HEK293 (cell line): ENCODE results near the gene SSPN.

Experiments
- CTCF ChIA-PET: fragments of 350-600 bp; formaldehyde crosslinking; extraction: SDS; loops from one replicate; lab custom pipeline; 2021; ENCODE audit warnings: antibody characterized with exemption; lab: Yijun Ruan, JAX
- POLR2A ChIA-PET: fragments of 300-600 bp; formaldehyde crosslinking; extraction: SDS; loops from one replicate; lab custom pipeline; 2020; ENCODE audit warnings: antibody characterized with exemption, inconsistent platforms; lab: Yijun Ruan, JAX
- H3K27ac ChIP-seq: fragments of 200-500 bp; sonication (Bioruptor generic); 2 replicates; pipeline ENCODE4 v1.5.1; 2014; ENCODE audit warnings: low read depth, low read length, control low read depth, inconsistent platforms; ENCODE audit errors: extremely low read depth
- H3K36me3 ChIP-seq, 2 experiments: fragments of 200-500 bp in 1 of 2; sonication (Bioruptor generic) in 1 of 2; 1 replicate in 1 of 2; 2 replicates in 1 of 2; pipeline ENCODE4 v1.5.1; 2014 to 2017; ENCODE audit warnings: inconsistent platforms in 2 of 2, low read length in 2 of 2; ENCODE audit not compliant: control insufficient read depth in 2 of 2, insufficient read depth in 1 of 2
- H3K4me1 ChIP-seq: fragments of 200-500 bp; sonication (Bioruptor generic); 2 replicates; pipeline ENCODE4 v1.5.1; 2014; ENCODE audit warnings: mild to moderate bottlenecking, low read length, inconsistent platforms; ENCODE audit not compliant: control insufficient read depth, insufficient read depth
- H3K4me3 ChIP-seq: 2 replicates; pipeline ENCODE4 v1.5.1; 2011; ENCODE audit warnings: low read depth, mild to moderate bottlenecking, control low read depth, low read length, moderate library complexity
- H3K9me3 ChIP-seq: fragments of 200-500 bp; sonication (Bioruptor generic); 2 replicates; pipeline ENCODE4 v1.5.1; 2014; ENCODE audit warnings: low read depth, low read length, inconsistent platforms; ENCODE audit not compliant: control insufficient read depth, insufficient read depth
- BCL6B ChIP-seq: fragments of 450-650 bp; formaldehyde crosslinking; IDR thresholded peaks from 2 replicates; pipeline ENCODE4 v1.5.1; 2017; ENCODE audit warnings: missing biosample characterization, missing genetic modification characterization
- GFI1B ChIP-seq: fragments of 450-650 bp; formaldehyde crosslinking; IDR thresholded peaks from 2 replicates; pipeline ENCODE4 v1.5.1; 2016; ENCODE audit warnings: missing biosample characterization, missing genetic modification characterization
- HOXD13 ChIP-seq: sonication (generic); formaldehyde crosslinking; IDR thresholded peaks from 2 replicates; pipeline ENCODE4 v1.8.0; 2022; ENCODE audit warnings: missing genetic modification reagents, borderline replicate concordance
- PBX3 ChIP-seq: sonication (generic); formaldehyde crosslinking; IDR thresholded peaks from 2 replicates; pipeline ENCODE4 v1.8.1; 2022; ENCODE audit warnings: mild to moderate bottlenecking, moderate library complexity, missing genetic modification reagents
- PRDM6 ChIP-seq: fragments of 450-650 bp; formaldehyde crosslinking; IDR thresholded peaks from 2 replicates; pipeline ENCODE4 v1.5.1; 2017; ENCODE audit warnings: missing biosample characterization, missing genetic modification characterization
- REPIN1 ChIP-seq: fragments of 450-650 bp; formaldehyde crosslinking; IDR thresholded peaks from 2 replicates; pipeline ENCODE4 v1.5.1; 2017; ENCODE audit warnings: missing biosample characterization, missing genetic modification characterization, low read depth
- SP2 ChIP-seq: fragments of 450-650 bp; formaldehyde crosslinking; IDR thresholded peaks from 2 replicates; pipeline ENCODE4 v1.5.1; 2016; ENCODE audit warnings: missing biosample characterization, missing genetic modification characterization
- TRIM28 ChIP-seq: IDR thresholded peaks from 2 replicates; pipeline ENCODE4 v1.6.1; 2011; ENCODE audit warnings: low read length, control low read depth, borderline replicate concordance
- ZBTB1 ChIP-seq: fragments of 450-650 bp; formaldehyde crosslinking; IDR thresholded peaks from 2 replicates; pipeline ENCODE4 v1.5.1; 2016; ENCODE audit warnings: missing biosample characterization, missing genetic modification characterization
- ZBTB17 ChIP-seq: fragments of 450-650 bp; formaldehyde crosslinking; IDR thresholded peaks from 2 replicates; pipeline ENCODE4 v1.5.1; 2016; ENCODE audit warnings: missing biosample characterization, missing genetic modification characterization
- ZBTB20 ChIP-seq: fragments of 450-650 bp; formaldehyde crosslinking; IDR thresholded peaks from 2 replicates; pipeline ENCODE4 v1.5.1; 2016; ENCODE audit warnings: missing biosample characterization, missing genetic modification characterization
- ZBTB7A ChIP-seq: fragments of 450-650 bp; formaldehyde crosslinking; IDR thresholded peaks from 2 replicates; pipeline ENCODE4 v1.5.1; 2016; ENCODE audit warnings: low read depth, missing biosample characterization, missing genetic modification characterization
- ZFP69B ChIP-seq: fragments of 450-650 bp; formaldehyde crosslinking; IDR thresholded peaks from 2 replicates; pipeline ENCODE4 v1.5.1; 2016; ENCODE audit warnings: missing biosample characterization, missing genetic modification characterization
- ZIC2 ChIP-seq: fragments of 450-650 bp; formaldehyde crosslinking; IDR thresholded peaks from 2 replicates; pipeline ENCODE4 v1.5.1; 2016; ENCODE audit warnings: missing biosample characterization, missing genetic modification characterization
- ZNF10 ChIP-seq: fragments of 450-650 bp; formaldehyde crosslinking; IDR thresholded peaks from 2 replicates; pipeline ENCODE4 v1.5.1; 2017; ENCODE audit warnings: missing biosample characterization, missing genetic modification characterization
- ZNF146 ChIP-seq: fragments of 450-650 bp; formaldehyde crosslinking; IDR thresholded peaks from 2 replicates; pipeline ENCODE4 v1.5.1; 2016; ENCODE audit warnings: missing biosample characterization, missing genetic modification characterization
- ZNF169 ChIP-seq: fragments of 450-650 bp; formaldehyde crosslinking; IDR thresholded peaks from 2 replicates; pipeline ENCODE4 v1.5.1; 2016; ENCODE audit warnings: missing biosample characterization, missing genetic modification characterization
- ZNF214 ChIP-seq: fragments of 450-650 bp; formaldehyde crosslinking; IDR thresholded peaks from 2 replicates; pipeline ENCODE4 v1.5.1; 2017; ENCODE audit warnings: missing biosample characterization, mild to moderate bottlenecking, missing genetic modification characterization, borderline replicate concordance
- ZNF48 ChIP-seq: fragments of 450-650 bp; formaldehyde crosslinking; IDR thresholded peaks from 2 replicates; pipeline ENCODE4 v1.5.1; 2016; ENCODE audit warnings: missing biosample characterization, missing genetic modification characterization
- ZNF548 ChIP-seq: fragments of 450-650 bp; formaldehyde crosslinking; IDR thresholded peaks from 2 replicates; pipeline ENCODE4 v1.5.1; 2016; ENCODE audit warnings: missing biosample characterization, missing genetic modification characterization
- ZNF560 ChIP-seq: fragments of 450-650 bp; formaldehyde crosslinking; IDR thresholded peaks from 2 replicates; pipeline ENCODE4 v1.5.1; 2017; ENCODE audit warnings: missing biosample characterization, missing genetic modification characterization, borderline replicate concordance
- ZNF626 ChIP-seq: fragments of 450-650 bp; sonication (Bioruptor Pico); formaldehyde crosslinking; IDR thresholded peaks from 2 replicates; pipeline ENCODE4 v1.5.1; 2018; ENCODE audit warnings: missing biosample characterization, missing genetic modification characterization, inconsistent platforms
- ZNF645 ChIP-seq: fragments of 450-650 bp; formaldehyde crosslinking; IDR thresholded peaks from 2 replicates; pipeline ENCODE4; 2016; ENCODE audit warnings: missing biosample characterization, missing genetic modification characterization
- ZNF658 ChIP-seq: fragments of 450-650 bp; formaldehyde crosslinking; IDR thresholded peaks from 2 replicates; pipeline ENCODE4; 2016; ENCODE audit warnings: missing biosample characterization, missing genetic modification characterization
- ZNF664 ChIP-seq: fragments of 450-650 bp; formaldehyde crosslinking; IDR thresholded peaks from 2 replicates; pipeline ENCODE4 v1.5.1; 2016; ENCODE audit warnings: missing biosample characterization, missing genetic modification characterization
- TF ChIP-seq, protein P1 (sequence below): fragments of 450-650 bp; IDR thresholded peaks from 2 replicates; pipeline ENCODE4 v1.5.1; 2018; ENCODE audit warnings: missing biosample characterization, missing genetic modification characterization

The SSPN gene

DNA sequence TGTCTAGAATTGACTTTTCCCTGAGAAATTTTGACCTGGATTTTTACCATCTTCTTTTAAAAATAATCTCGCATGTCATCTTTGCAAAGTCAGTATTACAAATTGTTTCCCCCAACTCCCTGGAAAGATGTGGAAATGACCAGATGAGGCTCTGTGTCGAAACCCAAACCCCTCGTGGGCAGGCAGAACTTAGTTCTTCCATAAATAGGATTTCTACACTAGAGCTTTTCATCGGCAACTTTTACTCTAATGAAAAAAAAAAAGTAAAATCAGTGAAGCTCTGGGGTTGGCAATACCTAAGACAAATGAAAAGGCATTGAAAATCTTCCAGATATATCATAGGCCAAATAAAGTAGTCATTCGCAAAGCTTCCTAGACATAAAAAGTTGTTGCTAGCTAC is 17.0 kb downstream of the SSPN start:
- Histone ChIP-seq H3K9me3 (no peaks in the 10 kb centered on the region), H3K4me1 (no peaks in the 10 kb centered on the region), H3K4me3 (no peak overlapping the region), H3K27ac (no peak overlapping the region), H3K36me3 (no peaks in the 10 kb centered on the region)
- TF ChIP-seq ZBTB20 (tag by site-specific recombination) (no peak), BCL6B (tag by site-specific recombination) (no peak), HOXD13 (CRISPR knock-in tag) (no peak), ZNF548 (tag by site-specific recombination) (no peak), ZFP69B (tag by site-specific recombination) (no peak)
- ChIA-PET POLR2A (no interaction called here), CTCF (interaction anchor here (0.6 to 0.7 kb wide), 2 partner anchors 38 to 143 kb away, joined by 3 read pairs; no protein-coding TSS in a partner anchor)

DNA sequence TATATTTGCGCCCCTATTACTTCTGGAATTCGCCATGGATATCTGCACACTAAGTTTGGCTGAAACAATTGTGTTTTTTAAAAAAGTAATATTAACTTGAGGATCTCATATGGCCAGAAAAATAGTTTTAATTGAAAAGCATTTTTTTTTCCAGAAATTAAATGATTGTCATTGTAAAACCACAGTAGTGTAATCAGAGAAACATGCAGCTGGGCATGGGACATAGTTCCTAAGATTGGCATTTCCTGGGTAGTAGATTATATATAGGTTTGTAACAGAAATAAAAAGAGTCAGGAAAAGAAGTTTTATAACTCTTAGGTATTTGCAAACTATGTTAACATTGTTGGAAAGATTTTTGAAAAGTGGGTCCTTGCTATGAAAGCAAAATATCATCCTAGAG is 17.6 kb downstream of the SSPN start:
- Histone ChIP-seq H3K4me3 (no peak overlapping the region), H3K9me3 (no peaks in the 10 kb centered on the region), H3K4me1 (no peaks in the 10 kb centered on the region), H3K36me3 (no peaks in the 10 kb centered on the region), H3K27ac (no peak overlapping the region)
- POLR2A ChIA-PET = no interaction called here
- no peak for TF ChIP-seq PBX3 (CRISPR knock-in tag)
- TF ChIP-seq ZBTB7A (tag by site-specific recombination) = no peak
- no peak for TF ChIP-seq ZBTB17
- no peak for TF ChIP-seq ZNF214 (tag by site-specific recombination)
- no peak for TF ChIP-seq ZNF658 (tag by site-specific recombination)
- no peak for TF ChIP-seq ZBTB1 (tag by site-specific recombination)
- no peak for TF ChIP-seq ZNF10
- TF ChIP-seq ZNF169 (tag by site-specific recombination) = no peak
- TF ChIP-seq, protein P1, sequence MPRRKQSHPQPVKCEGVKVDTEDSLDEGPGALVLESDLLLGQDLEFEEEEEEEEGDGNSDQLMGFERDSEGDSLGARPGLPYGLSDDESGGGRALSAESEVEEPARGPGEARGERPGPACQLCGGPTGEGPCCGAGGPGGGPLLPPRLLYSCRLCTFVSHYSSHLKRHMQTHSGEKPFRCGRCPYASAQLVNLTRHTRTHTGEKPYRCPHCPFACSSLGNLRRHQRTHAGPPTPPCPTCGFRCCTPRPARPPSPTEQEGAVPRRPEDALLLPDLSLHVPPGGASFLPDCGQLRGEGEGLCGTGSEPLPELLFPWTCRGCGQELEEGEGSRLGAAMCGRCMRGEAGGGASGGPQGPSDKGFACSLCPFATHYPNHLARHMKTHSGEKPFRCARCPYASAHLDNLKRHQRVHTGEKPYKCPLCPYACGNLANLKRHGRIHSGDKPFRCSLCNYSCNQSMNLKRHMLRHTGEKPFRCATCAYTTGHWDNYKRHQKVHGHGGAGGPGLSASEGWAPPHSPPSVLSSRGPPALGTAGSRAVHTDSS (tag by site-specific recombination) = no peak
- no peak for TF ChIP-seq ZIC2
- no peak for TF ChIP-seq ZNF48
- no peak for TF ChIP-seq ZNF626
- TF ChIP-seq PRDM6 (tag by site-specific recombination) = no peak
- CTCF ChIA-PET = interaction anchor here (0.6 to 0.9 kb wide), 2 partner anchors 39 to 115 kb away, joined by 3 read pairs; no protein-coding TSS in a partner anchor

DNA sequence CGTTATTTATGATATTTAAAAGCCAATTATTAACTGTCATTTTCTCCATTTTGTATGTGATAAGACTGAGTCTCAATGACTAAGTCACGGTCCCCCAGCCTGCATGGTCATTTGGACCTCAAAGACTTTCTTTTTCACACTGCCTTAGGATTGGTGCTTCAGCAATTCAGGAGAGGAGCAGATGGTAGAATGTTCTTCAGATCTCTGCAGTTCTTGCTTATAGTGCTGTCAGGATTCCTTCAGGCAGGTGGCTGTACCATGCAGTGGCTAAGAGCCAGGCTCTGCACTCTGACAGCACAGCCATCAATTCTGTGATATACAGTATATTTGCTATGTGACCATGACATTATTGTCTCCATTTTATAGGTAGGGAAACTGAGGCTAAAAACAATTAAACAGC is 18.7 kb downstream of the SSPN start:
- CTCF ChIA-PET = interaction anchor here (0.9 kb wide), 1 partner anchor 117 kb away, joined by 3 read pairs; no protein-coding TSS in a partner anchor
- Histone ChIP-seq H3K4me1 (no peaks in the 10 kb centered on the region), H3K36me3 (no peaks in the 10 kb centered on the region)
- TF ChIP-seq REPIN1 (tag by site-specific recombination) (no peak), ZNF548 (tag by site-specific recombination) (no peak), ZNF645 (tag by site-specific recombination) (no peak), ZNF560 (no peak), ZNF146 (no peak), TRIM28 (no peak), ZNF664 (tag by site-specific recombination) (no peak), GFI1B (tag by site-specific recombination) (no peak), SP2 (tag by site-specific recombination) (no peak)

More for the DNA sequence above, 18.7 kb downstream of the SSPN start:
- Histone ChIP-seq H3K27ac (no peak overlapping the region), H3K4me3 (no peak overlapping the region), H3K9me3 (no peaks in the 10 kb centered on the region)
- POLR2A ChIA-PET = no interaction called here
